Adrenal gland (tissue), 5 donors: ENCODE results near the gene B3GLCT.

Source experiments
- CTCF ChIP-seq, 6 experiments: fragments of 450-650 bp in 4 of 6; fragments of 200-600 bp in 2 of 6; sonication (generic) in 1 of 6; IDR thresholded peaks; 1 replicate in 5 of 6; 2 replicates in 1 of 6; pipeline versions ENCODE4 v1.5.1 to v1.8.0; 2016 to 2021; ENCODE audit warnings: antibody characterized with exemption in 6 of 6, mild to moderate bottlenecking in 2 of 6, moderate library complexity in 1 of 6
- POLR2A ChIP-seq, 2 donors: fragments of 450-650 bp; IDR thresholded peaks; one replicate each; pipeline ENCODE4 v1.6.1; 2017; ENCODE audit warnings: antibody characterized with exemption in 2 of 2, mild to moderate bottlenecking in 2 of 2, moderate library complexity in 1 of 2
- donor health status: DM: no; HTN: no; CAD: no.

GRCh38 chr13:31159306-31159705, 40.5 kb upstream of the B3GLCT start:
- no peak for TF ChIP-seq CTCF (IDR thresholded peaks at IDR 0.05)
- TF ChIP-seq POLR2A (IDR thresholded peaks at IDR 0.05): no peak
